Stimulated activated CD8-positive, alpha-beta memory T cell treated with anti-CD3 and anti-CD28 coated beads, Interleukin-15, amount 100 ng/mL, for 1 hour (primary cell): ENCODE data around the gene MTTP.

Experiments used
- DNase-seq: peaks from one replicate; pipeline ENCODE4 v3.0.0-alpha.2; 2020; ENCODE audit warnings: low read depth

The MTTP gene

DNA sequence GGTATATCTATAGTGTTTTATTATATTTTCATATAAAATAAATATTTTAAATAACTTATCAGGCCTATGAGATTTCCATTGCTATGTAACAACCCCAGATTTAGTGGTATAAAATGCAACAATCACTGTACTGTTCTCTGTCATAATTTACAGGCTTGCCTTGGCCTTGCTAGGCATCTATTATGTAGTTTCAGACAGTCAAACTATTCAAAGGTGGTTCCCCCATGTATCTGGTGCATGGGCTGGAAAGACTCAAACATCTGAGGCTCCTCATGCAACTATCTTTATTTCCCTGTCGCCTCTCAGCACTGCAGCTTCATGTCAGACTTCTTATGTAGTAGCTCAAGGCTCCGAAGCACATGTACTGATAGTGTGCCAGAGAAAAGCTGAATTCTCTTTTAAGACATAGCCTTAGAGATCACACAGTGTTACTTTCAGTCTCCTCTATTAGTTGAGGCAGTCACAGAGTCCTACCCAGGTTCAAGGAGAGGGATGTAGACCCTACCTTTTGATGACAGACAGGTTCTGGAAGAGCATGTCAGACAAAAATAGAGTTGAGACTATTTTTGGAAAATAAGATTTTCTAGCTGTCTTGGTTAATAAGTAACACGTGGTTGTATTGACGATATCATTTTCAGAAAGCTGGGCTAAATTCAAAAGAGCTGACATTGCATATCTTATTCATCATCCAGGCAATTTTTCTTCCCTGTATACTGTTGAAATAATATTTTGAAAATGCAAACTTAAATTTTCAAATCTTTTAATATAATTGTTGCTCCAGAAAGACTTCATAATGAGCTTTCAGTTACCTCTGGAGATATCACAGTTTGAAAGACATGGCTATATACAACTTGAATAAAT, 19.4 kb downstream of the MTTP start:
- no peak for DNase-seq

- DNase-seq: no peak
Observed at GRCh38 chr4:99594818-99595217, 20.2 kb downstream of the MTTP start.

GRCh38 chr4:99606716-99607115, 32.1 kb downstream of the MTTP start:
- DNase-seq: no peak

DNA sequence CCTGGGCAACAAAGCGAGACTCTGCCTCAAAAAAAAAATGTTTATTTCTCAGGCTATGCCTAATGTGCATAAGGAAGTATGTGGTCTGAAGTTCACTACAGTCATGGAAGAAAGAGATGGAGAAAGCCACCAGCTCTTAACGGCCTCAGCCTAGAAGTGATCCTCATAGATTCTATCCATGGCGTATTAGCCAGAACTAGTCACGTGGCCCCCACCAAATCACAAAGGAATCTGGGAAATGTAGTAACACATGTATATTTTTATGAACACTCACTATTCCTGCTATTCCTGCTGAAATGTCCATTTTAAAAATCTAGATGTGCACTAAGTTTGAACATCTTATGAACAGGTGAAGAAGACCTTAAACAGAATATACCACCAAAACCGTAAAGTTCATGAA, 33.8 kb downstream of the MTTP start:
- DNase-seq: no peak

DNA sequence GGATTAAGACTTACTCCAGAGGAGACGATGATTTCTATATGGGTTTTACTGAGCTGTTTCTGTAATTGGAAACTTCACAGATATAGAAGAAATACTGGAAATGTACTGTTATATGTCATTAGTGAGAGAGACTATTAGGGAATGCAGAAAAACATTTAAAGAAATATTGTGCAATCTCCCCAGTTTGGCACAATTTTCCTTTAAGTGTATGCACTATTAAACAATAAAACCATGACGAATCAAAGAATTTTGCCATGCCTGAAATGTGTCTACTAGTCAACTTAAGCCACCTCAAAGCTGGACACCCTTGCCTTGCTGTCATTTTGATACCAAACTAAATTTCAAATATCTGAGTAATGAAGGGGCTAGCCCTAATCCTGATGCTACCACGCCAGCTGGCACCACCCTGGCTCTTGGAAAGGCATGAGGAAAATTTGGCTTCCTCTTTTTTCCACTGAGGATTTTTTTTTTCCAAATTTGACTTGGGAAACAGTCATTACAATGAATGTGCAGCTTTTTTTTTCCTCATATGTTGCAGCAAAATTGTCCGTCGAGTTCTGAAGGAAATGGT, 36.1 kb downstream of the MTTP start:
- no peak for DNase-seq

- DNase-seq: no peak
Observed at GRCh38 chr4:99612281-99612680, 37.7 kb downstream of the MTTP start.

- no peak for DNase-seq
Observed at GRCh38 chr4:99612704-99613103, 38.1 kb downstream of the MTTP start.

DNA sequence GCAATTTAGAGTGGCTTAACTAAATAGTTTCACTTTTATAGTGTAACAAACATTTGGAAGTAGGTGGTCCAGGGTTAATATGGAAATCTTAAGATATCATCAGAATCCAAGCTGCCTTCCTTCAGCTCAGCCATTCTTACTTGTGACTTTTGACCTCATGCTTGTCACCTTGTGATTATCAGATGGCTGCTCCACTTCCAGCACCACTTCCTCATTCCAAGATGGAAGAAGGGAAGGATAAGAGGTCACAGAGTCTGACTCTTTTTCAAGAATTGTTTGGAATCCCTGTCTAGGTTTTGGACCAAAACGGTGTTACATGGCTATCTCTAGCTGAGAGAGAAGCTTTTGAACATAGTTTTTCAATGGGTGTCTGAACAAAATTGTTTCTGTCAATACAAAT, 39.9 kb downstream of the MTTP start:
- DNase-seq: no peak

DNA sequence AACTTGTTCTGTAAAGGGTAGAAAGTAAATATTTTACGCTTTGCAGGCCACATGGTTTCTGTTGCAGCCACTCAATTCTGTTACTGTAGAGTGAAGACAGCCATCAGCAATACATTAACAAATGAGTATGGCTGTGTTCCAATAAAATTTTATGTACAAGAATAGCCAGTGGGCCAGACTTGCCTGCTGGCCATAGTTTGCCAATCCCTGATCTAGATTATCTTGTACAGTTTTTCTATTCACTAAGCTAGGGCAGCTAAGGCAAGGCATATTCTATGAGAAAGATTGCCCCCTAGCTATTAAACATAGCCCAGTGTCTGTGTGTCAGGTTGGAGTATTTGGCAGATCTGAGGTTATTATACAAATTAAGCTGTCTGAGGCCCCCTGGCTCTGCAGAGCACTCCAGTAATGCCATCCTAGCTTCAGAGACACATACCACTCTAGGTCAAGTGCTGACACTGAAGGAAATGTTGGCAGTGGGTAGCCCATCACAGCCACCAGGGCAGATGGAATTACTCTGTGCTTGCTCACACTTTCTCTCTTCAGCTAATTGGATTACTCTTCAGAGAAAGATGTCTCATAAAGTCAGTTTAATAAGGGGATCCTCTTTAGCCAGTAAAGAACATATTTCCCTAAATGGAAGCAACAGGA, 40.7 kb downstream of the MTTP start:
- no peak for DNase-seq

- no peak for DNase-seq
Observed at GRCh38 chr4:99617374-99617773, 42.8 kb downstream of the MTTP start.

GRCh38 chr4:99622341-99622740, 47.7 kb downstream of the MTTP start:
- no peak for DNase-seq

DNA sequence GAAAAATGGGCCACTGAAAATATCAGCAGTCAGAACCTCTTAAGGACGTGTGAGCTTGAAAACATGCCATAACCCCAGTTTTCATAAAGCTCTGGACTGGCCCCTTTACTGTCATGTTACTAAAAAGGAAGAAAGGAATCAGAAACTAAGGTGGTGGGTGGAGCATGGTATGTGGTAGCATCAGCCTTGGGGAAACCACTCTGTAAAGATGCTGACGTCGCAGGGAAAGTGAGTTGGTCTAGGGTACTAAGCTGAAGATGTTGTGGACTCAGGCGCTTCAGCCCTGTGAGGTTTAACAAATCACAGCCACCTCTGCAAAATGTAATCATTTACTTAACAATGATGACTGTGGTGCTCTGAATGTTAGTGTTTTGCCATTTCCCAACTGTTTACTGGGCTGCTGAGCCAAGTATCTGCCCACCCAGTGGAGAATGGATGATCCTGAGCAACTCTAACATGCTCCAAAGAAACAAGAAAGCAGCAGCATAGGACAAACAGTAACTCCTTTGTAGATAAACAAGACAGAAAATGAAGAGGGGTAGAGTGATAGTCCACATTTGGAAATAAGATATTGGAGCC, 49.6 kb downstream of the MTTP start:
- no peak for DNase-seq

GRCh38 chr4:99625369-99625768, 50.7 kb downstream of the MTTP start:
- no peak for DNase-seq

DNA sequence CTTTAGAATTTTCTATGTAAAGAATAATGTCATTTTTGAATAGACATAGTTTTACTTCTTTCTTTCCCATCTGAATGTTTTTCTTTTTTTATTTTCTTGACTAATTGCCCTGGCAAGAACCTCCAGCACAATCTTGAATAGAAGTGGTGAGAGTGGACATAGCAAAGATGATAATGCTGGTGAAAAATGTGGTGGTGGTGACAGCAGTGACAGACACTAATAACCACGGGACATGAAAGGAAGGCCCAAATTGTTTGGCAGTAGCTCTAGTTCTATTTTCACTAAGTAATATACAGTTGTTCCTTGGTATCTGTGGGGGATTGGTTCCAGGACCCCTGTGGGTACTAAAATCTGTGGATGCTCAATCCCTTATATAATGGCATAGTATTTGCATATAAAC, 53.4 kb downstream of the MTTP start:
- DNase-seq: no peak

- DNase-seq: no peak
Observed at GRCh38 chr4:99629962-99630554, 55.4 kb downstream of the MTTP start.

DNA sequence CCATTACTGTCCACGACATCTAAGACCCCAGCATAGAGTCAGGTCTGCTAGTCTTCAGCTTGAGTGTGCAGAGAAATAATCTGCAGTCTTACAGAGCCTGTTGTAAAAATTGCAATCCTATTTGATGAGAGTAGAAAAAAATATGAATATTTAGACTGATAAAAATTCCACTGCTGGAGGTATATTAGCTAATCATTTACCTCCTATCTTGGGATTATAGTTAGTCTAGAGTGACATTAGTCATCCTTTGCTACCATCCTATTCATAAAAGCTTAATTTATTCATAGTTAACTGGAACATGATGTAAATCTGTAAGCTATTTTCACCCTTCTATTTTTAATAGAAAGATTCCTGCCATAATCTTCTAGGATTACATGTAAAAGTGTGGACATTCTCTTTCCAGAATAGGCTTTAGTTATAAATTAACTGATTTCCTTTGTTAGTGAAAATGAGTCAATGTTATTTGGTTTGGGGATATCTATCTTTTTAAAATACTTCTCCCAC, 56.3 kb downstream of the MTTP start:
- DNase-seq: no peak

GRCh38 chr4:99633772-99634171, 59.1 kb downstream of the MTTP start:
- DNase-seq: no peak

GRCh38 chr4:99634742-99635360, 60.2 kb downstream of the MTTP start:
- no peak for DNase-seq

GRCh38 chr4:99635601-99636000, 61.0 kb downstream of the MTTP start:
- no peak for DNase-seq

GRCh38 chr4:99636422-99636821, 61.8 kb downstream of the MTTP start:
- DNase-seq: no peak

GRCh38 chr4:99637174-99637573, 62.5 kb downstream of the MTTP start:
- DNase-seq: no peak

DNA sequence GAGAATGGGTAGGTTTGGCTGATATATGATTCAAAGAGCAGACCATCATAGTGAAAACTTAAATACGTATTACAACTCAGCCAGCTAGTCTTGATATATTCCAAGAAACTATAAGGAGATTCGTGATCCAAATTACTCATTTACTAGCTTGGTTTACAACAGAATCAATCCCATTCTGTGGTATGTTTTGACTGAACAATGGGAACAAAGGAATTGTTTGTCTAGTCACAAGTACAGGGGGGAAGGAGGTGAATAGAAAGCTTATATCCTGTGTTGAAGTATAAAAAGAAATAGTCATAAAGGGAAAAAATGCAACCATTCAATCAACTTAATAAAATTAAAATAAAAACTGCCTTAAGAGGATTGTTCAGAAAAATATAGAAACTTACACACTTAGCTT, 66.1 kb downstream of the MTTP start:
- DNase-seq: no peak
